Retinal pigment epithelial cell (primary cell): ENCODE data around the gene EXOC5.

Experiments used
- DNase-seq: peaks from one replicate; pipeline ENCODE4 v3.0.0-alpha.2; 2010; ENCODE audit warnings: low read depth
- H3K4me3 ChIP-seq: 2 replicates; pipeline ENCODE4 v1.5.1; 2011; ENCODE audit warnings: mild to moderate bottlenecking, low read length, control low read depth, moderate library complexity
- TF ChIP-seq, protein P1 (sequence below): conservative IDR thresholded peaks from 2 replicates; pipeline ENCODE4 v1.5.1; 2011; ENCODE audit warnings: low read depth, low read length, control low read depth, inconsistent platforms

Gene EXOC5

DNA sequence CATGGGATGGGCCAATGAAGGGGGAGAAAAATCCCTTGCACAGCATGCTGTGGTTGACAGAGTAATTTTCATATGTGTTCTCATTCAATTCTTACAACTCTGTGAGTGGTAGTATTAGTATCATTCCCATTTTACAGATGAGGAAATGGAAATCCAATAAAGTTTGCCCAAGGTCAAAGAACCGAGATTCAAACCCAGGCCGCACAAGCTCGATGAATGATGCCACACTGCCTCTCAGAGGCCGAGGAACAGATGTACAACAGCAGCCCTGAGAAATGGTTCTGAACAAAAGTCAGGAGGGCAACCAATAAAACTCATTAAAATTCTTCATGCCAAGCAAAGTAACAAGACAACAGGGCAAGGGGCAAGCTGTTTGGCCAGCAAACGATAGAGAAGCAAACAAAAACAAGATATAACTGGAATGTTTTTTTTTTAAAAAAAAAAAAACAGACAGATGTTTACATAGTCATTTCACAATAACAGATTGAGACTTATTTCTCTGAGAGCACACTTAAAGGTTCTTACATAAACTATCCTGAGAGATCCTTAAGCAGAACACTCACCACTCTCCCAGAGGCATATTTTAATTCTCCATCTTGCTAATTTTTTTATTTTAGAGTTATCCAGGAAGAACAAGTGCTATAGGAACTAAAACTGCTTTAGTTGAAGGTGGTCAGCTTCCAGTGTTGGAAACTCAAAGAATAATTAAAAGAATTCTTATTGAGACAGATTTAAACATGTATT, 85.8 kb downstream of the EXOC5 start:
- H3K4me3 ChIP-seq, result no peak overlapping the region
- peak; percentile 12 for DNase-seq
- TF ChIP-seq, protein P1, sequence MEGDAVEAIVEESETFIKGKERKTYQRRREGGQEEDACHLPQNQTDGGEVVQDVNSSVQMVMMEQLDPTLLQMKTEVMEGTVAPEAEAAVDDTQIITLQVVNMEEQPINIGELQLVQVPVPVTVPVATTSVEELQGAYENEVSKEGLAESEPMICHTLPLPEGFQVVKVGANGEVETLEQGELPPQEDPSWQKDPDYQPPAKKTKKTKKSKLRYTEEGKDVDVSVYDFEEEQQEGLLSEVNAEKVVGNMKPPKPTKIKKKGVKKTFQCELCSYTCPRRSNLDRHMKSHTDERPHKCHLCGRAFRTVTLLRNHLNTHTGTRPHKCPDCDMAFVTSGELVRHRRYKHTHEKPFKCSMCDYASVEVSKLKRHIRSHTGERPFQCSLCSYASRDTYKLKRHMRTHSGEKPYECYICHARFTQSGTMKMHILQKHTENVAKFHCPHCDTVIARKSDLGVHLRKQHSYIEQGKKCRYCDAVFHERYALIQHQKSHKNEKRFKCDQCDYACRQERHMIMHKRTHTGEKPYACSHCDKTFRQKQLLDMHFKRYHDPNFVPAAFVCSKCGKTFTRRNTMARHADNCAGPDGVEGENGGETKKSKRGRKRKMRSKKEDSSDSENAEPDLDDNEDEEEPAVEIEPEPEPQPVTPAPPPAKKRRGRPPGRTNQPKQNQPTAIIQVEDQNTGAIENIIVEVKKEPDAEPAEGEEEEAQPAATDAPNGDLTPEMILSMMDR, result peak; percentile 74

DNA sequence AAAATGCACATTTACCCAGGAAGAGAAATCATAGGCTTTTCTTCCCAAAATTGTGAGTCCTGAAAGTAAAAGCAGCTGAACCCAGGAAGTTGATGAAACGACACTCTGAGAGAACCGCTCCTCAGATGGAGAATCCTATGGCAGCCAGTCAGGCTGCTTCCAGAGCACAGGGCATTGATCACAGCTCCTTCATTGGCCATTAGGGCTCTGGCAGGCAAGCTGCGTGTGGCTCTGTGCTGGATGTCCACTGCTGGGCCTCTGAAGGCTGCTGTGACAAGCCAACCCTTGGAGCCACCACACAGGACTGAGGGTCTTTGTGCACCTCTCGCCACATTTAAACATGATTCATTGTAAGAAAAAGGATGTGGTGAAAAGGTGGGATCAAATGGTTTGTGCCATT, 89.4 kb downstream of the EXOC5 start:
- TF ChIP-seq, protein P1, result no peak
- DNase-seq, result no peak
- H3K4me3 ChIP-seq, result no peak overlapping the region

DNA sequence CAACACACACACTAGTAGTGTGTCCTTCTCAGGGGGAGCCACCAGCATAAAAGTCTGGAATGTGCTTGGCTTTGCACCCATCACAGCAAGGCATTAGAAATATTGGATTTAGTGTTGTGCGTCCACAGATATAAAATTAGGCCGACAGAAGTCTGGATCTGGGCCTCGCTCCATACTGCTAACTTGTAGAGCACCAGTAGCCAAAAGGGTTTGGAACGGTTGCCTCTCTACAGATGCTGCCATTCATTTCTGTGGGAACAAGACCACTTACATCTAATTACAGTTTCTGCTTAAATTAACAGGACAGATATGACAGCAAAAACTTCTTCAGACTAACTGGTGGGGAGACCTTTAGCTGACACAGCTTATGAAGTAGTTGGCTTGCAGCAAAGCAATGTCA, 94.2 kb downstream of the EXOC5 start:
- TF ChIP-seq, protein P1, result no peak
- DNase-seq, result no peak
- H3K4me3 ChIP-seq, result no peak overlapping the region

DNA sequence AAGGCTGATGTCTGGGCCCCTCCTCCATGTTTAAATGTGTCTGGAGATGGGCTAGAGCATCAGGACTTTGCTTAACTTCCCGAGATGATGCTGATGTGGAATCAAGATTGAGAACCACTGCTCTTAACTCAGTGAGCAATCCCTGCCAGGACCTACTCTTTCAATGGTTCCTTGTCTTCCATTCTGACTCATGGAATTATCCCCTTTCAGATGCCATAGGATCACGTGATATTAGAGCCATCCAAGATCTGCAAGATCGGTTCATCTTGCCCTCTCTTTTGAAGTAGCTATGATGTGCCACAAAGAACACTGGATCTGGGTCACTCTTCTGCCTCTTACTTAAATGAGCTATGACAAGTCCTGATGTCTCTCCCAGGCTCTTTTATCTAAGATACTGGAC, 96.8 kb downstream of the EXOC5 start:
- no peak for DNase-seq
- TF ChIP-seq, protein P1, result no peak
- no peak overlapping the region for H3K4me3 ChIP-seq

DNA sequence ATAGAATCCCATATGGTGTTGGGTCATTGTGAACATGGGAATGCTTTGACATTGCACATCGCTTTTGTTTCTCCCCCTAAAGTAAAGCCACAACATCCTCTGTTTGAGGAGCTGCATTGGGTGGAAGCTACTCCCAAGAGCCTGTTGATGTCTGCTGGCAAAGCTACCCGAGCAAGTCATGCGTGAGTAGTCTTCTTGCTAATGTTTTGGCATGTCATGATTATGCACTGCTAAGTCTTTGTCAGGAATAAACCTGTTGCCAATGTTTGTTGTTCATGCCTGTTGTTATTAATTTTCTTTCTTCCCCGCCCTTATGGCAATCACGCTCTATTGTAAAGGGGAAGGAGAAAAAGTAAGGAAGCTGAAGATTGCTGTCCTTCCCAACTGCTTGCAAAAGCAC, 97.3 kb downstream of the EXOC5 start:
- no peak overlapping the region for H3K4me3 ChIP-seq
- TF ChIP-seq, protein P1, result no peak
- DNase-seq, result no peak

DNA sequence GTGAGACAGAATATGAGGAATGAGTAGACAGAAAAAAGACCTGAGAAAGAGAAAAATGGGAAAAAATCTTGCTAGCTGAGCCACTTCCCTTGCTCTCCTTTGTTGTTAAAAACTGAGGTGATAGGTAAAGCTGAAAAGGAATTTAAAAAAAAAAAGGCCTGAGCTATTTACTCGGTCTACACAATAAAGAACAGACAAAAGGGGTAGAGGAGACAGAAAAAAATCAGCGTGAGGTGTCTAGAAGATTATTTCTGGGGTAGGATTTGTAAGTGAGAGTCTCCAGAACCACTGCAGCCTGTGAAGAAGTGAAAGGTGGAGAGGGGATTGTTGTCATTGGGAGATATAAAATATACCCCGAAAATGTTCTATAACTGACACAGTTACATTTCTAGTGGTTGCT, 98.8 kb downstream of the EXOC5 start:
- TF ChIP-seq, protein P1, result no peak

DNA sequence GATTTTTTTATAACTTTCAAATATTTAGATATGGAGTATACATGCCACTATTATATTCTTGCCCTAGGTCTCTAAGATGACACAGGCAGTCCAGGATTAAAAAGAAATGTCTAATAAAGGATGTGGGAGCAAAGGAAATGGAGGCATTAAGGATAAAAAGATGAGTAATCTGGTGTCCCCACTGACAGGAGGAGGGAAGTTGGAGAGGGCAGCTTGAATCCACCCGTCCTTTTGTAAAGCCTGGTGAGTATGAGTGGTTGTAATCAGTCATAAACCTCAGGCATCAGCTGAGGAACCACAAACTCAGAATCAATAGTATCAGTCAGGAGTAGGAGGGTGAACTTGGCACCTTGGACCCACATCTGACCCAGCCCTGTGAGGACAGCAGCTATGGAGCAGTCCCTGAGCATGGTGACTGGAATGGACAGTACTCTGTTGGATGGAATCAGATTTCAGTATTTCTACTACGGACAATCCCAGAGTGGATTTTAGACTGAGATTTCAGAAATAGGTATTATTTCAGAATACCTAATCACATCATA, 100.5 kb downstream of the EXOC5 start:
- TF ChIP-seq, protein P1, result no peak
- H3K4me3 ChIP-seq, result no peak overlapping the region
- no peak for DNase-seq

More for the DNA sequence above, 98.8 kb downstream of the EXOC5 start:
- no peak for DNase-seq
- H3K4me3 ChIP-seq, result no peak overlapping the region
